Pericardium fibroblast (primary cell): ENCODE results near the gene MYH10. TPM values are rescaled to one million over a fixed set of nuclear protein-coding genes. Genes with fewer than 3 reads are reported as not detected.

Source experiments
- total RNA-seq: library from RNA; depleted of rRNA; stranded (reverse); fragments of >200 nt; gene quantifications from 2 replicates; pipeline ENCODE4 v1.2.3, GENCODE V29; 2015

MYH10 gene
- total RNA-seq = 112 and 273 TPM in 2 replicates

DNA sequence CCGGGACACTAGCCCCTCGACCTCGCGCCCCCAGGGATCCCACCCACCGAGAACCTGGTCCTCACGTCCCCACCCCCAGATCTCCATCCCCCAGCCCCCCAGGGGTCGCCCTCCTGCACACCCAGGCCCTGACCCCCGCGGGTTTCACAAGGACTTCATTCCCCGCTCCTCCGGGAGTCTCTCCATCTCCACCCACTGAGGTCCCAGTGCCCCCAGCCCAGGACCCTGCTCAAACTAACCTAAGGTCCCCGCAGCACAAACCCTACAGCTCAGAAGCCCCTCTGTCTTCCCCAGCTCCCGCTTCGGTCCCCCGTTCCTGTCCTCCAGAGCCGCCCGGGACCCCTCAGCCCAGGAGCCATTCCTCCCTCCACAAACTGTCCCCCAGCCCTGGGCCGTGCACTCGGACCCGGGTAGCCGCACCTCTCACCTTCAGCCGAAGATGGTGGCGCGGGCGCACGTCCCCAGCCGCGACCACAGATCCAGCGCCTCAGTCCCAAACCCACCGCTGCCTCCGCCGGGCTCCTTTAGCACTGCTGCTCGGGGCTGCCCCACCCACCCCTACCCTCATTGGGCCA lies at the start of gene MYH10:
Gene MYH10 (minus strand): TSS at position 499 of the 575 bp plus-strand sequence. CDS start 7,479 bp downstream, outside the sequence.

DNA sequence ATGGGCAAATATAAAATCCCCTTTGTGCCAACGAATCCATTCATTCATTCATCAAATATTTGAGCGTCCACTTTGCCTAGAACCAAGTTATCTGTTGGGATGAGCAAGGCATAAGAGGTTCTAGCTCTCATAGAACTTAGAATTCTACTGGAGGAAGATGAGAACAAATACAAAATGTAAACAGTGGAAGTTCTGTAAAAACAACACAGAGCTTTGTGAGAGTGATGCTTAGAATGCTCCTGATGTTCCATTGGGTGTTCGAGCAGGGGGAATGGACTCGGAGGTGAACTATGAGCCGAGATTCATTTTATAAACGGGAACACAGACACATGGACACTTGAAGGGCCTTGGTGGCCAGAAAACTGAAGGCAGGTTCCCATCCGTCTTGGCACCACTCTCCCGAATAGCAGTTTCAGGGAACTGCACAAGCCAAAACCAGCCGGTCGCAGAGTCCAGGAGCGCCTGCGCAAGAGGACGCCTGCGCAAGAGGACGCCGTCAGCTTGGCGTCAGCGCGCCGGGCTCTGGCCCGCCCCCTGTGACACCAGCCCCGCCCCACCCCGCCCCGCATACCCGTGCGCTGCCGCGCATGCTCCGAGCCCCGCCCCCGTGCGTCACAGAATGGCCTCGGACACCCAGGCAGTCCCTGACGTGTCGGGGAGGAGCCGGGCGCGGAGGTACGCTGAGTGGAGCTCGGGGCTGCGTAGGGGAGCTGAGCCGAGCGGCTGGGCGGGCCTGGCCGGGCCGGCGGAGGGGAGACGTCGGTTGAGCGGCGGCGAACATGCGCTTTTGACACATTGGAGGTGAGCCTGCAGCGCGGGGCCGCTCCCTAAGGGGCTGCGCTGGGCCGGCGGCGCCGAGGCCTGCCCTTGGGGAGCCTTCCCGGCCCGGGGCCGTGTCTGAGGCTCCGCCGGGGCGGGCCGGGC lies 195.0 kb downstream of the MYH10 start, which contains the start of gene NDEL1:
Gene NDEL1 (plus strand): TSS at position 640 of the 924 bp plus-strand sequence. CDS start 8,388 bp downstream, outside the sequence.

Other genes starting within 250 kb of the MYH10 start
- gene RPL26, start 247.5 kb downstream of the MYH10 start, total RNA-seq = 3,884 and 6,062 TPM in 2 replicates
- gene RNF222, start 232.9 kb downstream of the MYH10 start, total RNA-seq = not detected in 2 replicates
- gene NDEL1, start 194.8 kb downstream of the MYH10 start, total RNA-seq = 48.2 and 57.9 TPM in 2 replicates
- gene CCDC42, start 114.1 kb upstream of the MYH10 start, total RNA-seq = not detected in 2 replicates
- not detected in 2 replicates for gene SPDYE4, start 127.8 kb upstream of the MYH10 start, total RNA-seq
- gene MFSD6L, start 168.6 kb upstream of the MYH10 start, total RNA-seq = not detected in 2 replicates
- not detected in 2 replicates for gene PIK3R6, start 236.9 kb upstream of the MYH10 start, total RNA-seq